Glutamatergic neuron (in vitro differentiated cells): ENCODE measurements around the gene CCNA2. TPM values are rescaled to one million over a fixed set of nuclear protein-coding genes. Genes with fewer than 3 reads are reported as not detected.

ENCODE experiments used
- DNase-seq: peaks from one replicate; pipeline ENCODE4 v3.0.0; 2022
- H3K27ac Mint-ChIP-seq: one replicate; pipeline ENCODE4 v1.8.0; 2020; ENCODE audit warnings: mild to moderate bottlenecking, mixed read lengths, inconsistent platforms; ENCODE audit not compliant: unreplicated experiment
- H3K27me3 Mint-ChIP-seq: one replicate; pipeline ENCODE4 v1.8.0; 2020; ENCODE audit warnings: mild to moderate bottlenecking, moderate library complexity, mixed read lengths, inconsistent platforms; ENCODE audit not compliant: unreplicated experiment
- H3K36me3 Mint-ChIP-seq: one replicate; pipeline ENCODE4 v1.8.0; 2020; ENCODE audit warnings: mild to moderate bottlenecking, mixed read lengths, inconsistent platforms; ENCODE audit not compliant: unreplicated experiment
- H3K4me1 Mint-ChIP-seq: one replicate; pipeline ENCODE4 v1.8.0; 2020; ENCODE audit warnings: mild to moderate bottlenecking, low read depth, mixed read lengths, inconsistent platforms; ENCODE audit not compliant: unreplicated experiment
- H3K4me3 Mint-ChIP-seq: one replicate; pipeline ENCODE4 v1.8.0; 2020; ENCODE audit warnings: mild to moderate bottlenecking, mixed read lengths, inconsistent platforms; ENCODE audit not compliant: unreplicated experiment
- H3K9me3 Mint-ChIP-seq: one replicate; pipeline ENCODE4 v1.8.0; 2020; ENCODE audit warnings: mild to moderate bottlenecking, moderate library complexity, mixed read lengths, inconsistent platforms; ENCODE audit not compliant: unreplicated experiment
- total RNA-seq: library from RNA; stranded (reverse); fragmentation: NEBNext Ultra II Directional; extraction: Animal tissue kit (Norgen Biotek cat#: 25700); gene quantifications from one replicate; pipeline ENCODE4 v1.2.1, GENCODE V29; 2021; ENCODE audit not compliant: unreplicated experiment
- TF ChIP-seq, protein P1 (sequence below): fragments of 200-600 bp; sonication (generic); IDR thresholded peaks from one replicate; pipeline ENCODE4 v1.5.0; 2021; ENCODE audit not compliant: partially characterized antibody, unreplicated experiment

Gene CCNA2
- total RNA-seq, 1 donor from 2014 or later: 8.9 TPM

DNA sequence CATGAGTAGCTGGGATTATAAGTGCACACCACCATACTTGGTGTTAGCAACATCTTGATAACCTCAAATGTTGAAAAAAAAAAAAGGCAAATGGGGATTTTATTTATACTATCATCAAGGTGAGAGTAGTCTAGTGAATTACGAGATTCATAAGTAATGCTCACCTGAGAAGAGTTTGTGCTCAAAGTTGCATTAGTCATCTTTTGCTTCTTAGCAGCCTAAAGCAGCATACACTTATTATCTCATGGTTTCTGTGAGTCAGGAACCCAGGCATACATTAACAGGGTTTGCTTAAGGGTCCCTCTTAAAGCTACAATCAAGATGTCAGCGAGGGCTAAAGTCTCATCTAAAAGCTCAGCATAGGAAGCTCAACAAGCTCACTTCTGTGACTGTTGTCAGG lies 30.7 kb downstream of the CCNA2 start:
- Mint-ChIP-seq H3K27me3 (no peaks in the 10 kb centered on the region), H3K4me1 (peaks cover 14% of the 10 kb centered on the region)

DNA sequence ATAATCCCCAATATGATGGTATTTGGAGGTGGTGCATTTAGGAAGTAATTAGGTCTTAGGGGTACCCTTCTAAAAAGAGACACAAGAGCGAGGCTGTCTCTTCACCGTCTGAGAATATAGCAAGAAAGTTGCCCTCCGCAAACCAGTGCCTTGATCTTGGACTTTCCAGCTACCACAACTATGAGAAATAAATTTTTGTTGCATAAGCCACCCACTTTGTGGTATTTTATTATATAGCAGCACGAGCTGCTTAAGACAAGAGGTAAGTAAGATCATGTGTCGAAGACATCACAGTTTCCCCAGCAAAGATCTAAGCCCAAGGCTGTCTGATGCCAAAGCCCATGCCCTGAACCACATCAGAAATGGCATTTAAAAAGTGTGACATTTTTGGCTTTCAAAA lies 32.2 kb downstream of the CCNA2 start:
- no peaks in the 10 kb centered on the region for H3K36me3 Mint-ChIP-seq
- H3K4me1 Mint-ChIP-seq: peaks cover 14% of the 10 kb centered on the region
- no peak overlapping the region for H3K27ac Mint-ChIP-seq
- H3K9me3 Mint-ChIP-seq: no peaks in the 10 kb centered on the region
- no peaks in the 10 kb centered on the region for H3K27me3 Mint-ChIP-seq
- no peak overlapping the region for H3K4me3 Mint-ChIP-seq
- TF ChIP-seq, protein P1, sequence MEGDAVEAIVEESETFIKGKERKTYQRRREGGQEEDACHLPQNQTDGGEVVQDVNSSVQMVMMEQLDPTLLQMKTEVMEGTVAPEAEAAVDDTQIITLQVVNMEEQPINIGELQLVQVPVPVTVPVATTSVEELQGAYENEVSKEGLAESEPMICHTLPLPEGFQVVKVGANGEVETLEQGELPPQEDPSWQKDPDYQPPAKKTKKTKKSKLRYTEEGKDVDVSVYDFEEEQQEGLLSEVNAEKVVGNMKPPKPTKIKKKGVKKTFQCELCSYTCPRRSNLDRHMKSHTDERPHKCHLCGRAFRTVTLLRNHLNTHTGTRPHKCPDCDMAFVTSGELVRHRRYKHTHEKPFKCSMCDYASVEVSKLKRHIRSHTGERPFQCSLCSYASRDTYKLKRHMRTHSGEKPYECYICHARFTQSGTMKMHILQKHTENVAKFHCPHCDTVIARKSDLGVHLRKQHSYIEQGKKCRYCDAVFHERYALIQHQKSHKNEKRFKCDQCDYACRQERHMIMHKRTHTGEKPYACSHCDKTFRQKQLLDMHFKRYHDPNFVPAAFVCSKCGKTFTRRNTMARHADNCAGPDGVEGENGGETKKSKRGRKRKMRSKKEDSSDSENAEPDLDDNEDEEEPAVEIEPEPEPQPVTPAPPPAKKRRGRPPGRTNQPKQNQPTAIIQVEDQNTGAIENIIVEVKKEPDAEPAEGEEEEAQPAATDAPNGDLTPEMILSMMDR: no peak
- no peak for DNase-seq

More for the DNA sequence above, 30.7 kb downstream of the CCNA2 start:
- DNase-seq: no peak
- TF ChIP-seq, protein P1: no peak
- Mint-ChIP-seq H3K4me3 (no peak overlapping the region), H3K27ac (no peak overlapping the region), H3K9me3 (no peaks in the 10 kb centered on the region), H3K36me3 (no peaks in the 10 kb centered on the region)

DNA sequence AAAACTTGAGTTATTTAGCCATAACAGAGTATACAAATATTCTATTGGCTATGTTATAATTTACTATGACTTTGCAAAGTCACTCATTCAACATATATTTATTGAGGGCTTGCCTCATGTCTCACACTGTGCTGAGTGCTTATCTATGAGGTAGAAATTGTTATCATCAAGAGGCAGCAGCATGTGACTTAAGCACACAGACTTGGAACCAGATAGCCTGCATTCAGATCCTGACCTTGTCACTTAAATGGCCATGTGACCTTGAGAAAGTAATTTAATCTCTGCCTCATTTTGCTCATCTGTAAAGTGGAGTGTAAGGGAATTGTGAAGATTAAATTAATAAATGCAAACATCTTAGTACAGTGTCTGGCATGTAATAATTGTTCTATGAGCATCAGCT lies 32.7 kb downstream of the CCNA2 start:
- Mint-ChIP-seq H3K27ac (no peak overlapping the region), H3K27me3 (no peaks in the 10 kb centered on the region), H3K4me3 (no peak overlapping the region), H3K9me3 (no peaks in the 10 kb centered on the region), H3K36me3 (no peaks in the 10 kb centered on the region), H3K4me1 (peaks cover 11% of the 10 kb centered on the region)
- DNase-seq: no peak
- TF ChIP-seq, protein P1: no peak

DNA sequence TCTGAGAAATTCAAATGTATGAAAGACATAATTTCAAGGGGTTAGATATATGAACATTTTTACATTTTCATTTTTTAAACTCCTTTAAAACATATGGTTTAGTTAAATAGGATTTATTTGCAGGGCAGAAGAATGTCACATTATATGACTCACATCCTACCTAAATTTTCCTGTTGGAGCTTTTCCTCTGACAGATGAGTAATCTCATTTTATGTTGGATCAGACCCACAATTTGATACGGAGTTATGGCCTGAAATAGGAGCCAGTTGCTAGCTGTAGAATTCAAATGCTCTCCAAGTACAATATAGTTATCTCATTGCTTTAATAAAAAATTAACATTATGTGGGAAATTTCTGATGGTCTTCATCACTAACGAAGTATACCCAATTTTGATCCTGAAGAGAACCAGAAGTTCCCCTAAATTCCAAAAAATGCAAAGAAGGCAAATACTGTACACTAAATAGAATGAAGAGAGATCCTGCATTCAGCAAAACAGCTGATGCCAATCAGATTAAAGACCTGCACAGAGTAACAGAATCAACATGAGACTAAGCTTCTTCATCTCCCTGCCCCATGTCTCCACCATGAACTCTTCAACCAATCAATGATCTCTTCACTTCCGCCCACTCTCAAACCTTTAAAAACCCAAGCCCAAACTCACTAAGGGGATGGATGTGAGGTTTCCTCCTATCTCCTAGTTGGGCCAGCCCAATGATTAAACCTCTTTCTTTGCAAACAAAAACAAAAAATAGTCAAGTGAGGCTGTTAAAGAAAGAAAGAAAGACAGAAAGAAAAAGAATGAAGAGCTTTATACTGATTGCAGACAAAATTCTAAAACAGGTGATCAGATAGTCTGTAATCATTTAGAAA lies 33.5 kb downstream of the CCNA2 start:
- Mint-ChIP-seq H3K4me3 (no peak overlapping the region), H3K27me3 (no peaks in the 10 kb centered on the region), H3K4me1 (peaks cover 8% of the 10 kb centered on the region), H3K27ac (no peak overlapping the region), H3K9me3 (no peaks in the 10 kb centered on the region), H3K36me3 (no peaks in the 10 kb centered on the region)
- no peak for DNase-seq
- TF ChIP-seq, protein P1: no peak

DNA sequence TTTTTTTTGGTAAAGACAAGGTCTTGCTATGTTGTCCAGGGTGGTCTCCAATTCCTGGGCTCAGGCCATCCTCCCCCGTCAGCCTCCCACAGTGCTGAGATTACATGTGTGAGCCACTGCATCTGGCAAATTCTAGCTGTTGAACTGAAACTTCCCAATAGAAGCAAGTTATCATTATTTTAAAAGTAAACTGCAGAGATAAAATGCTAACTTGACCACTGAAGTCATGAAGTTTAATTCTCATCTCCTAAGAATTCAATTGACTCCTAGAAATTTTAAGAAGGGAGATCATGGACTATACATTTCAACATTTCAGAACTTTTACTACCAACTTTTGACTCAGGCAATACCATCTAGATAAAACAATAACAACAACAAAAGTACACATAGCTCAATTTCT lies 34.2 kb downstream of the CCNA2 start:
- H3K36me3 Mint-ChIP-seq: no peaks in the 10 kb centered on the region
- no peak overlapping the region for H3K27ac Mint-ChIP-seq
- H3K27me3 Mint-ChIP-seq: no peaks in the 10 kb centered on the region
- peaks cover 3% of the 10 kb centered on the region for H3K4me1 Mint-ChIP-seq
- H3K9me3 Mint-ChIP-seq: no peaks in the 10 kb centered on the region
- no peak for DNase-seq
- TF ChIP-seq, protein P1: no peak
- no peak overlapping the region for H3K4me3 Mint-ChIP-seq
